HepG2 (cell line): ENCODE results near the gene TLE2. TPM values are rescaled to one million over a fixed set of nuclear protein-coding genes. Genes with fewer than 3 reads are reported as not detected.

Experiments
- BRD4 ChIP-seq: sonication (generic); formaldehyde crosslinking; IDR thresholded peaks from 2 replicates; pipeline ENCODE4 v1.4.0; 2020; ENCODE audit warnings: missing genetic modification reagents
- MBD4 ChIP-seq: IDR thresholded peaks from 2 replicates; pipeline ENCODE4 v1.6.1; 2012; ENCODE audit warnings: low read length, inconsistent platforms, borderline replicate concordance
- MEIS2 ChIP-seq: sonication (generic); formaldehyde crosslinking; IDR thresholded peaks from 2 replicates; pipeline ENCODE4 v1.9.0; 2021; ENCODE audit warnings: mild to moderate bottlenecking, missing genetic modification reagents
- NPAS2 ChIP-seq: sonication (generic); formaldehyde crosslinking; IDR thresholded peaks from 2 replicates; pipeline ENCODE4 v1.8.0; 2022; ENCODE audit warnings: mild to moderate bottlenecking, missing genetic modification reagents, borderline replicate concordance
- NRL ChIP-seq: sonication (generic); formaldehyde crosslinking; IDR thresholded peaks from 2 replicates; pipeline ENCODE4 v1.5.0; 2020; ENCODE audit warnings: missing genetic modification reagents, mild to moderate bottlenecking, moderate library complexity, borderline replicate concordance
- SNAI1 ChIP-seq: sonication (generic); formaldehyde crosslinking; IDR thresholded peaks from 2 replicates; pipeline ENCODE4 v1.5.0; 2020; ENCODE audit warnings: mild to moderate bottlenecking, missing genetic modification reagents, borderline replicate concordance
- YEATS2 ChIP-seq: sonication (generic); formaldehyde crosslinking; IDR thresholded peaks from 2 replicates; pipeline ENCODE4 v1.4.0; 2020; ENCODE audit warnings: missing genetic modification reagents, borderline replicate concordance
- ZNF12 ChIP-seq: sonication (generic); formaldehyde crosslinking; IDR thresholded peaks from 2 replicates; pipeline ENCODE4 v1.5.0; 2020; ENCODE audit warnings: missing genetic modification reagents
- ZNF207 ChIP-seq: fragments of 450-650 bp; IDR thresholded peaks from 2 replicates; pipeline ENCODE4 v1.6.1; 2016; ENCODE audit warnings: antibody characterized with exemption, borderline replicate concordance
- ZNF235 ChIP-seq: sonication (generic); formaldehyde crosslinking; IDR thresholded peaks from 2 replicates; pipeline ENCODE4 v1.8.1; 2023; ENCODE audit warnings: mild to moderate bottlenecking, missing genetic modification reagents, borderline replicate concordance
- ZNF263 ChIP-seq: sonication (generic); formaldehyde crosslinking; IDR thresholded peaks from 2 replicates; pipeline ENCODE4 v1.4.0; 2020; ENCODE audit warnings: missing genetic modification reagents
- ZNF569 ChIP-seq: sonication (generic); formaldehyde crosslinking; IDR thresholded peaks from 2 replicates; pipeline ENCODE4 v1.5.0; 2020; ENCODE audit warnings: mild to moderate bottlenecking, missing genetic modification reagents, moderate library complexity, borderline replicate concordance
- ZNF652 ChIP-seq: IDR thresholded peaks from 2 replicates; pipeline ENCODE4 v1.6.1; 2016; ENCODE audit warnings: low read depth, borderline replicate concordance
- ZNF672 ChIP-seq: sonication (generic); formaldehyde crosslinking; IDR thresholded peaks from 2 replicates; pipeline ENCODE4 v1.8.1; 2022; ENCODE audit warnings: missing genetic modification reagents
- ZSCAN9 ChIP-seq: IDR thresholded peaks from 2 replicates; pipeline ENCODE4 v1.6.1; 2016; ENCODE audit warnings: borderline replicate concordance
- polyA plus RNA-seq, 8 experiments: library from polyadenylated mRNA; depleted of rRNA in 3 of 8; stranded (reverse) in 7 of 8; unstranded in 1 of 8; fragments of >200 nt; fragmentation: Illumina TruSeq in 4 of 8; extraction: Trizol in 4 of 8; gene quantifications; 2 replicates each; pipeline versions ENCODE4 v1.2.1 to v1.2.3, GENCODE V29; 2011 to 2016; ENCODE audit warnings: low read depth in 4 of 8, missing spikeins in 1 of 8, mixed read lengths in 1 of 8; ENCODE audit not compliant: insufficient read depth in 1 of 8
- total RNA-seq, 5 experiments: library from RNA; depleted of rRNA; stranded (reverse); fragments of >200 nt; fragmentation: Illumina TruSeq; extraction: Trizol; gene quantifications; 2 replicates each; pipeline ENCODE4 v1.2.3, GENCODE V29; 2016; ENCODE audit warnings: low read depth in 1 of 5
- TF ChIP-seq, protein P1 (sequence below): sonication (generic); formaldehyde crosslinking; IDR thresholded peaks from 2 replicates; pipeline ENCODE4 v1.4.0; 2020; ENCODE audit warnings: missing genetic modification reagents, mild to moderate bottlenecking, borderline replicate concordance
- TF ChIP-seq, protein P2 (sequence below): sonication (generic); formaldehyde crosslinking; IDR thresholded peaks from 2 replicates; pipeline ENCODE4 v1.8.1; 2023; ENCODE audit warnings: mild to moderate bottlenecking, missing genetic modification reagents, borderline replicate concordance
- TF ChIP-seq, protein P3 (sequence below): sonication (generic); formaldehyde crosslinking; IDR thresholded peaks from 2 replicates; pipeline ENCODE4 v1.4.0; 2020; ENCODE audit warnings: mild to moderate bottlenecking, missing genetic modification reagents
- TF ChIP-seq, protein P4 (sequence below): sonication (generic); formaldehyde crosslinking; IDR thresholded peaks from 2 replicates; pipeline ENCODE4 v1.8.0; 2022; ENCODE audit warnings: mild to moderate bottlenecking, missing genetic modification reagents, moderate library complexity
- TF ChIP-seq, protein P5 (sequence below): sonication (generic); formaldehyde crosslinking; IDR thresholded peaks from 2 replicates; pipeline ENCODE4 v1.5.1; 2020; ENCODE audit warnings: missing genetic modification reagents, mild to moderate bottlenecking, borderline replicate concordance
- TF ChIP-seq, protein P6 (sequence below): sonication (generic); formaldehyde crosslinking; IDR thresholded peaks from 2 replicates; pipeline ENCODE4 v1.5.1; 2020; ENCODE audit warnings: missing genetic modification reagents, mild to moderate bottlenecking, borderline replicate concordance

TLE2 gene
- total and polyA plus RNA-seq, 2 of the 13 experiments (the other 11 are each of a cell fraction or from before 2014, with no cell fraction given) = 0.07 to 0.81 TPM

DNA sequence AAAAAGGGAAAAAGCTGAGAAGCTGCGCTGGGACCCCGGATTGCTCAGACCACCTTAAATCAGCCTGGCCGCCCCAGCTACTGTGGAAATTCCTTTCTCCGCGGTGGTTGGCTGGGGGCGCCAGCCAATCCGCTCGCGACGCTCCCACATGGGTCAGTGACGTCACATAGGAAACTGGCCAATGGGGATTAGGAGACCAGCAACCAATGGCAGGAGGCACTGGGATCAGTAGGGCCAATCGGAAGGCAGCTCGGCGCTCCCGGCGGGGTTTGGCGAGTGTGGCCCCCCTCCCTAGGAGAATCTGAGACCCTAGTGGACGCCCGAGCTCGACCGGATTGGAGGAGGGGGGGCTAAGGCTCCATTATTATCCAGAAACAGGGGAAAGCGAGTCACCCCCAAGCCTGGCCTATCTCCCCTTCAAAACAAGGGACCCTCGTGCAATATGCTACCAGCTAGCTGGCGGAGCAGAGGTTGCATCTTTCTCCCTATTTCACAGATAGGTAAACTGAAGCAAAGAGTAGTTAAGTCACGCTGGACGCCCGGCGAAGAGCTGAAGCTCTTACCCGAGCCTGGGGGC is 6.5 kb upstream of the TLE2 start (continued):
- TF ChIP-seq, protein P1, sequence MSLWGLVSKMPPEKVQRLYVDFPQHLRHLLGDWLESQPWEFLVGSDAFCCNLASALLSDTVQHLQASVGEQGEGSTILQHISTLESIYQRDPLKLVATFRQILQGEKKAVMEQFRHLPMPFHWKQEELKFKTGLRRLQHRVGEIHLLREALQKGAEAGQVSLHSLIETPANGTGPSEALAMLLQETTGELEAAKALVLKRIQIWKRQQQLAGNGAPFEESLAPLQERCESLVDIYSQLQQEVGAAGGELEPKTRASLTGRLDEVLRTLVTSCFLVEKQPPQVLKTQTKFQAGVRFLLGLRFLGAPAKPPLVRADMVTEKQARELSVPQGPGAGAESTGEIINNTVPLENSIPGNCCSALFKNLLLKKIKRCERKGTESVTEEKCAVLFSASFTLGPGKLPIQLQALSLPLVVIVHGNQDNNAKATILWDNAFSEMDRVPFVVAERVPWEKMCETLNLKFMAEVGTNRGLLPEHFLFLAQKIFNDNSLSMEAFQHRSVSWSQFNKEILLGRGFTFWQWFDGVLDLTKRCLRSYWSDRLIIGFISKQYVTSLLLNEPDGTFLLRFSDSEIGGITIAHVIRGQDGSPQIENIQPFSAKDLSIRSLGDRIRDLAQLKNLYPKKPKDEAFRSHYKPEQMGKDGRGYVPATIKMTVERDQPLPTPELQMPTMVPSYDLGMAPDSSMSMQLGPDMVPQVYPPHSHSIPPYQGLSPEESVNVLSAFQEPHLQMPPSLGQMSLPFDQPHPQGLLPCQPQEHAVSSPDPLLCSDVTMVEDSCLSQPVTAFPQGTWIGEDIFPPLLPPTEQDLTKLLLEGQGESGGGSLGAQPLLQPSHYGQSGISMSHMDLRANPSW = 0 out of 2 replicates have a peak, but pooled peaks have one; percentile 25
- TF ChIP-seq ZNF569 (0 out of 2 replicates have a peak, but pooled peaks have one; percentile 56), NPAS2 (CRISPR knock-in tag) (no peak), SNAI1 (CRISPR knock-in tag) (no peak), ZSCAN9 (no peak), MBD4 (no peak), ZNF652 (CRISPR knock-in tag) (no peak), ZNF235 (CRISPR knock-in tag) (no peak), NRL (CRISPR knock-in tag) (no peak), BRD4 (CRISPR knock-in tag) (no peak), ZNF263 (CRISPR knock-in tag) (no peak), YEATS2 (no peak), ZNF12 (CRISPR knock-in tag) (no peak), ZNF207 (no peak), ZNF672 (CRISPR knock-in tag) (no peak), MEIS2 (no peak)
- TF ChIP-seq, protein P2, sequence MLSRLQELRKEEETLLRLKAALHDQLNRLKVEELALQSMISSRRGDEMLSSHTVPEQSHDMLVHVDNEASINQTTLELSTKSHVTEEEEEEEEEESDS = no peak
- TF ChIP-seq, protein P3, sequence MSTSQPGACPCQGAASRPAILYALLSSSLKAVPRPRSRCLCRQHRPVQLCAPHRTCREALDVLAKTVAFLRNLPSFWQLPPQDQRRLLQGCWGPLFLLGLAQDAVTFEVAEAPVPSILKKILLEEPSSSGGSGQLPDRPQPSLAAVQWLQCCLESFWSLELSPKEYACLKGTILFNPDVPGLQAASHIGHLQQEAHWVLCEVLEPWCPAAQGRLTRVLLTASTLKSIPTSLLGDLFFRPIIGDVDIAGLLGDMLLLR = no peak
- TF ChIP-seq, protein P4, sequence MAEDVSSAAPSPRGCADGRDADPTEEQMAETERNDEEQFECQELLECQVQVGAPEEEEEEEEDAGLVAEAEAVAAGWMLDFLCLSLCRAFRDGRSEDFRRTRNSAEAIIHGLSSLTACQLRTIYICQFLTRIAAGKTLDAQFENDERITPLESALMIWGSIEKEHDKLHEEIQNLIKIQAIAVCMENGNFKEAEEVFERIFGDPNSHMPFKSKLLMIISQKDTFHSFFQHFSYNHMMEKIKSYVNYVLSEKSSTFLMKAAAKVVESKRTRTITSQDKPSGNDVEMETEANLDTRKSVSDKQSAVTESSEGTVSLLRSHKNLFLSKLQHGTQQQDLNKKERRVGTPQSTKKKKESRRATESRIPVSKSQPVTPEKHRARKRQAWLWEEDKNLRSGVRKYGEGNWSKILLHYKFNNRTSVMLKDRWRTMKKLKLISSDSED (CRISPR knock-in tag) = no peak
- TF ChIP-seq, protein P5, sequence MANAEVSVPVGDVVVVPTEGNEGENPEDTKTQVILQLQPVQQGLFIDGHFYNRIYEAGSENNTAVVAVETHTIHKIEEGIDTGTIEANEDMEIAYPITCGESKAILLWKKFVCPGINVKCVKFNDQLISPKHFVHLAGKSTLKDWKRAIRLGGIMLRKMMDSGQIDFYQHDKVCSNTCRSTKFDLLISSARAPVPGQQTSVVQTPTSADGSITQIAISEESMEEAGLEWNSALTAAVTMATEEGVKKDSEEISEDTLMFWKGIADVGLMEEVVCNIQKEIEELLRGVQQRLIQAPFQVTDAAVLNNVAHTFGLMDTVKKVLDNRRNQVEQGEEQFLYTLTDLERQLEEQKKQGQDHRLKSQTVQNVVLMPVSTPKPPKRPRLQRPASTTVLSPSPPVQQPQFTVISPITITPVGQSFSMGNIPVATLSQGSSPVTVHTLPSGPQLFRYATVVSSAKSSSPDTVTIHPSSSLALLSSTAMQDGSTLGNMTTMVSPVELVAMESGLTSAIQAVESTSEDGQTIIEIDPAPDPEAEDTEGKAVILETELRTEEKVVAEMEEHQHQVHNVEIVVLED = peak; percentile 11; the same call in 1 of the 2 replicates
- TF ChIP-seq, protein P6, sequence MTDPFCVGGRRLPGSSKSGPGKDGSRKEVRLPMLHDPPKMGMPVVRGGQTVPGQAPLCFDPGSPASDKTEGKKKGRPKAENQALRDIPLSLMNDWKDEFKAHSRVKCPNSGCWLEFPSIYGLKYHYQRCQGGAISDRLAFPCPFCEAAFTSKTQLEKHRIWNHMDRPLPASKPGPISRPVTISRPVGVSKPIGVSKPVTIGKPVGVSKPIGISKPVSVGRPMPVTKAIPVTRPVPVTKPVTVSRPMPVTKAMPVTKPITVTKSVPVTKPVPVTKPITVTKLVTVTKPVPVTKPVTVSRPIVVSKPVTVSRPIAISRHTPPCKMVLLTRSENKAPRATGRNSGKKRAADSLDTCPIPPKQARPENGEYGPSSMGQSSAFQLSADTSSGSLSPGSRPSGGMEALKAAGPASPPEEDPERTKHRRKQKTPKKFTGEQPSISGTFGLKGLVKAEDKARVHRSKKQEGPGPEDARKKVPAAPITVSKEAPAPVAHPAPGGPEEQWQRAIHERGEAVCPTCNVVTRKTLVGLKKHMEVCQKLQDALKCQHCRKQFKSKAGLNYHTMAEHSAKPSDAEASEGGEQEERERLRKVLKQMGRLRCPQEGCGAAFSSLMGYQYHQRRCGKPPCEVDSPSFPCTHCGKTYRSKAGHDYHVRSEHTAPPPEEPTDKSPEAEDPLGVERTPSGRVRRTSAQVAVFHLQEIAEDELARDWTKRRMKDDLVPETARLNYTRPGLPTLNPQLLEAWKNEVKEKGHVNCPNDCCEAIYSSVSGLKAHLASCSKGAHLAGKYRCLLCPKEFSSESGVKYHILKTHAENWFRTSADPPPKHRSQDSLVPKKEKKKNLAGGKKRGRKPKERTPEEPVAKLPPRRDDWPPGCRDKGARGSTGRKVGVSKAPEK (CRISPR knock-in tag) = no peak
